ENCODE data around the gene PDLIM5.

Gene PDLIM5

DNA sequence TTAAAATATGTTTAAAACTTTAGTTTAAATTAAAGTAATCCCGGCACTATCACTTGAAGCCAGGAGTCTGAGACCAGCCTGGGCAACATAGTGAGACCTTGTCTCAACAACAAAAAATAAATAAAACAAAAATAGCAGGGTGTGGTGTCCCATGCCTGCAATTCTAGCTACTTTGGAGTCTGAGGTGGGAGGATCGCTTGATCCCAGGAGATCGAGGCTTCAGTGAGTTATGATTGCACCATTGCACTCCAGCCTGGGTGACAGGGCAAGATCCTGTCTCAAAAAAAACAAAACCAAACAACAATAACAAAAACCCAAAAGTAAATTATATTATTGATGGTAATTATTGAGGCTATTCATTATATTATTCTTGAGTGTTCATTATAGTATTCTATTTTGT is 9.9 kb upstream of the PDLIM5 start:
- DNase-seq (ENCODE audit: low spot score) = no peak
- TF ChIP-seq, protein P1, sequence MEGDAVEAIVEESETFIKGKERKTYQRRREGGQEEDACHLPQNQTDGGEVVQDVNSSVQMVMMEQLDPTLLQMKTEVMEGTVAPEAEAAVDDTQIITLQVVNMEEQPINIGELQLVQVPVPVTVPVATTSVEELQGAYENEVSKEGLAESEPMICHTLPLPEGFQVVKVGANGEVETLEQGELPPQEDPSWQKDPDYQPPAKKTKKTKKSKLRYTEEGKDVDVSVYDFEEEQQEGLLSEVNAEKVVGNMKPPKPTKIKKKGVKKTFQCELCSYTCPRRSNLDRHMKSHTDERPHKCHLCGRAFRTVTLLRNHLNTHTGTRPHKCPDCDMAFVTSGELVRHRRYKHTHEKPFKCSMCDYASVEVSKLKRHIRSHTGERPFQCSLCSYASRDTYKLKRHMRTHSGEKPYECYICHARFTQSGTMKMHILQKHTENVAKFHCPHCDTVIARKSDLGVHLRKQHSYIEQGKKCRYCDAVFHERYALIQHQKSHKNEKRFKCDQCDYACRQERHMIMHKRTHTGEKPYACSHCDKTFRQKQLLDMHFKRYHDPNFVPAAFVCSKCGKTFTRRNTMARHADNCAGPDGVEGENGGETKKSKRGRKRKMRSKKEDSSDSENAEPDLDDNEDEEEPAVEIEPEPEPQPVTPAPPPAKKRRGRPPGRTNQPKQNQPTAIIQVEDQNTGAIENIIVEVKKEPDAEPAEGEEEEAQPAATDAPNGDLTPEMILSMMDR (IDR thresholded peaks at IDR 0.05; ENCODE audit: extremely low read depth, missing control alignments) = no peak

DNA sequence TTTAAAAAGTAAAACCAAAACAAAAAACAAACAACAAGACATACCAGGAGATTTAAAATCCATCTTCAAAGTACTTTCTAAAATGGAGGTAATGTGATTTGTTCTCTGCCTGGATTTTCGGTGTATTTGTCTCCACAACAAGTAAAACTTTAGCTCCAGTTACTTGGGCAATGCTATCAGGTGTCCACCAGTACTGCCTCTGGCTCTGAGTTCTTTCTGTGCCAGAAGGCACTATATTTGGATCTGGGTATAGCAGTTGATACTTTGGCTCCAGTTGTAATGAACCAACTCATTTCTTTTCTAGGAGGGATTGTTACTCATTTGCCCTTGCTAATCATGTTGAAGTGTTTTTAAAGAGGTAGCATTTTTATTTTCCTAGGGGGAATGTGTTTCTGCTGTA is 9.5 kb upstream of the PDLIM5 start:
- DNase-seq (ENCODE audit: low spot score) = no peak
- TF ChIP-seq, protein P1 (IDR thresholded peaks at IDR 0.05; ENCODE audit: extremely low read depth, missing control alignments) = no peak

DNA sequence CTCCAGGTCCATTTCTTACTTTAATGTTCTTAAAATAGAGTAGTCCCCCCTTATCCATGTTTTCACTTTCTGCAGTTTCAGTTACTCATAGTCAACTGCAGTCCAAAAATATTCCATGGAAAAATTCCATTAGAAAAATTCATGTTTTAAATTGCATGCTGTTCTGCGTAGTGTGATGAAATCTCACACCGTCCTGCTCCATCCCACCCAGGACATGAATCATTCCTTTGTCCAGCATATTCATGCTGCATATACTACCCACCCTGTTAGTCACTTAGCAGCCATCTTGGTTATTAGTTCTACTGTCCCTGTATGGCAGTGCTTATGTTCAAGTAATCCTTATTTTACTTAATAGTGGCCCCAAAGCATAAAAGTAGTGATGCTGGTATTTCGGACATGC is 5.4 kb upstream of the PDLIM5 start:
- TF ChIP-seq, protein P1 (IDR thresholded peaks at IDR 0.05; ENCODE audit: extremely low read depth, missing control alignments) = no peak
- no peak for DNase-seq (ENCODE audit: low spot score)

DNA sequence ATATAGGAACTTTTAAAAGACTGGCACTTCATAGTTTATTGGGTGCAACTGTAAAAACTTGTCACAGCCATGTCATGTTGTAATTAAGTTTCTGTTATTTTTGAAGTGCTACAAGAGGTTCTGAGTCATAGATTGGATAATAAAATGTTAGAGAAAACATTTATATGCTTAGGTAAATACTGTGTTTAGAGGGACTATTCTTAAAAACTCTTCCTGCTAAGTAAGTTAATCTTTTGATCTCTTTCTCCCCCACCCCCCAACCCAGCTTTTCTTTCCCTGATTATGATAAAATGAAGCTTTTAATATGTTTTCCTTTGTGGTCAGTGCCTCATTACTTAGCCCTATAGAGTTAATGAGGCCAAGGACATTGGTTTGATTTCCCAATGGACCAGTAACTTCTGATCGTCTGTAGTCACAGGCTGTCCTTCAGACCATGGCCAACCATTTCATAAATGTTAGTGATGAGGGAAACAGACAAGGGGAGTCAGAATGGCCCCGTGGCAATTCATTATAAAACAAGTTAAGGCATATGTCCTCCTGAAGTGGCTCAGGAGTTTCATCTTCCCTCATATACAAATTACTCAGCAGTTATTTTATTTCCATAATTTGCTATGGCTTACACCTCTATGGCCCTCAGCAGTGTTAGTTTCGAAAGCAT is 3.9 kb upstream of the PDLIM5 start:
- TF ChIP-seq, protein P1 (IDR thresholded peaks at IDR 0.05; ENCODE audit: extremely low read depth, missing control alignments) = no peak

DNA sequence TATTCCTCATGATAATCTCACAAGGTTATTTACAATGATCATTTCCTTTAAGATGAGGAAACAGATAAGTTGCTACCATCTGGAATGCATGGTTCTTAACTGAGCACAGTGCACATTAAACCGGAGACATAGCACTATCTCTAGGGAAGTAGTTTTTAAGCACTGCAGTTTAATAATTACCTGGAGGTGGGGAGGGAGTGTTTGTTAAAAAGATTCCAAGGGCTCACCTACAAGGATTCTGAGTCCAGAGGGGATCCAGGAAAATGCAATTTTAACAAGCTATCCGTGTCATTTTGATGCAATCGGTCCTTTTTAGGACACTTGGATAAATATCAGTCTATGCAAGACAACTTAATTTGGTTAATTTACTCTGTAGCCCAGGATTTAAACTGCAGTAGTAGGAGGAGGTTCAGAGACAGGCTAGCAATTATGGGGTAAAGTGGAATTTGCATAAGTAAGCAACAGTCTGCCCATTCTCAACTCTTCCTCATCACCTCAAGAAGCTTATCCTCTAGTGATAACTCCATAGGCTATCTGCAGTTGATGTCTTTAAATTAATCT is 2.8 kb upstream of the PDLIM5 start:
- DNase-seq (ENCODE audit: low spot score) = no peak
- TF ChIP-seq, protein P1 (IDR thresholded peaks at IDR 0.05; ENCODE audit: extremely low read depth, missing control alignments) = no peak

More for the DNA sequence above, 3.9 kb upstream of the PDLIM5 start:
- no peak for DNase-seq (ENCODE audit: low spot score)

DNA sequence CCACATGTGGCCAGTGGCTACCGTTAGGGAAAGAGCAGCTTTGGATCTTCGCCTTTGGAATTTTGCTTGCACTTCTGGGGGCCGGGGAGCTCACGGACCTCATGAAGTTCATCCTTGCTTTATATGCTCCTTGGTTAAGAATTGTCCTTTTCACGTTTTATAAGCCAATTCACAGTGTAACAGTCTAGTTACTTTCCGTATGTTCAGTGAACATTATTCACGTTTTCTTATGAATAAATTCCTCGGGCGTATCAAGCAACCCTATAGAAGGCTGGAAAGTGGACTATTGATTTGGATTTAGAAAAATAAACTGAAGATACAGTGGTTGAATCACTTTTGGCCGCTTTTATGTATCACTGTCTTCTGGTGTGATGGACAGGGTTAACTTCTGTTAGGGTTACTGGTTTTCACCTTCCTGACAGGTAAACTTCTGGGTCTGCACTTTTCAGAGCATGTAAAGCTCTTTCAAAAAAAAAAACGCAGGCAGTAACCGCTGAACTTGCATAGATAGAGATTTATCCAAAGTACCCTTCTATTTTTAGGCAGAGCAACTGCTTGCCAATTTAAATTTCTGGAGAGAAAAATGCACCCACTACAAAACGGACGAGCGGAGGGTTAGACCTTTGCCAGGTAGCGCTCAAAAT is 569 bp upstream of the PDLIM5 start:
- TF ChIP-seq, protein P1 (IDR thresholded peaks at IDR 0.05; ENCODE audit: extremely low read depth, missing control alignments) = no peak
- peak; percentile 3 for DNase-seq (ENCODE audit: low spot score)
